ENCODE results near the gene C4orf36.

The C4orf36 gene, protein sequence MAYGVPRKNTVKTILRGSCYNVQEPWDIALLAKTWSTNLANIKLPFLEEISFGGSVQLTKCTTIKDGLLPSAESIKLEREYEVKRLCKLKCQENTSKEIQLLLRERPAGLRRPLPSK

GRCh38 chr4:86891762-86892635, at the start of gene C4orf36:
TSS of gene C4orf36 (minus strand) at chr4:86892422. CDS start at chr4:86891520, 902 bp downstream.
- DNase-seq = no peak

GRCh38 chr4:86940920-86941460, 48.8 kb upstream of the C4orf36 start:
- DNase-seq = no peak

DNA sequence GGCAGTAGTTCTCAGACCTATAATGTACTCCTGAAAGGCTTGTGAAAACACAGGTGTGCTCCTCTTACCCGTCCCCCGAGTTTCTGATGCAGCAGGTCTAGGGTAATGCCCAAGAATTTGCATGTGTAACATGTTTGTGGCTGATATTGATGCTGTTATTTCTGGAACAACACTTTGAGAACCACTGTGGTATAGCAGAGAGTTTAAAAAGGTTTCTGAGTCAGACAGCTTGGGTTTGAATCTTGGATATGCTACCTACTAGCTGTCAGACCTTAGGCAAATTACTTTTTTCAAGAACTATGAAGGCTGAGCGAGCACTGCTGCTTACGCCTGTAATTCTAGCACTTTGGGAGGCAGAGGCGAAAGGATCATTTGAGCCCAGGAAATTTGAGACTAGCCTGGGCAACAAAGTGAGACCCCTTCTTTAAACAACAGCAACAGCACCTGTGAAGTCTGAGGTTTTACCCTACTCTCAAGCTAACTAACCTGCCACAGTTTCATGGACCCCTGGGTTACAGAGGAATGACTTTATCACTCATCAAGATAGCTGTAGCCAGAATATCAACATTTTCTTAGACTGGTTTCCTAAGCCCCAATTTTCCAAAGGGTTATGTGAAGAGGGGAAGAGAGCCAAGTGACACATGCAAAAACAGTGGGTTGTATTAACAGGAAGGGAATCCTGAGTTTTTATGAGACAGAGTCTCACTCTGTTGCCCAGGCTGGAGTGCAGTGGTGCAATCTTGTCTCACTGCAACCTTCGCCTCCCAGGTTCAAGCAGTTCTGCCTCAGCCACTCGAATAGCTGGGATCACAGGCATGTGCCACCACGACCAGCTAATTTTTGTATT, 47.7 kb upstream of the C4orf36 start:
- DNase-seq = no peak

DNA sequence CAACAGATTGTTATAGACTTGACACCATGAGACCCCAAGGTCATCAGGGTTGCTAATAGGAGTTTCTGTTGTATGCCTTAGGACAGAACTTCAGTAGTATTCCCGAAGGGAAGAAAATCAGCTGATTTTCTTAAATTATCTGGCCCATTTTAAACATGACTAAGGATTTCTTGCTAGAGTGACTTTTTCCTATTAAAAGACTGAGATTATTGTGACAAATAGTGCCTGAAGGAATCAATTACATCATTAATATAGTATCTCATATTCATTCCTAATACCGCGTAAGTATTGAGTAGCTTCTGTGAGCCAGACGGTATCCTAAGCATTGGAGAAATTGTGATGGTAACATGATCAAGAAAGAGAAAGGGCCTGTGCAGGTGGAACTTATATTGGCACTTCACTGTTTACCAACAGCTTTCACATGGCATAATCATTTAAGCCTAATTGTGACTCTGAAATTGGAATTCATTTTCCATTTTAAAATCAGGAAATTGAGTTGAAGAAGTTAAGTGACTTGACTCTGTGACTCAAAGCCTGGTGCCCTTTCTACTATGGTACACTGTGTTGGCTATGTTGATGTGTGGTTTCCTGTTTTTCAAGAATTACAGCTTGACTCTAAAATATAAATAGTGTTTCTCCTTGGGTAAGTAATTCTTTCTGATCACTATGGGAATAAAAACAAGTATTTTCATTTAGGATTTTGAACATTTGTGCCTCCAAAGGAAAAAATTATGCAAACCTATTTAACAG, 46.7 kb upstream of the C4orf36 start:
- no peak for DNase-seq

DNA sequence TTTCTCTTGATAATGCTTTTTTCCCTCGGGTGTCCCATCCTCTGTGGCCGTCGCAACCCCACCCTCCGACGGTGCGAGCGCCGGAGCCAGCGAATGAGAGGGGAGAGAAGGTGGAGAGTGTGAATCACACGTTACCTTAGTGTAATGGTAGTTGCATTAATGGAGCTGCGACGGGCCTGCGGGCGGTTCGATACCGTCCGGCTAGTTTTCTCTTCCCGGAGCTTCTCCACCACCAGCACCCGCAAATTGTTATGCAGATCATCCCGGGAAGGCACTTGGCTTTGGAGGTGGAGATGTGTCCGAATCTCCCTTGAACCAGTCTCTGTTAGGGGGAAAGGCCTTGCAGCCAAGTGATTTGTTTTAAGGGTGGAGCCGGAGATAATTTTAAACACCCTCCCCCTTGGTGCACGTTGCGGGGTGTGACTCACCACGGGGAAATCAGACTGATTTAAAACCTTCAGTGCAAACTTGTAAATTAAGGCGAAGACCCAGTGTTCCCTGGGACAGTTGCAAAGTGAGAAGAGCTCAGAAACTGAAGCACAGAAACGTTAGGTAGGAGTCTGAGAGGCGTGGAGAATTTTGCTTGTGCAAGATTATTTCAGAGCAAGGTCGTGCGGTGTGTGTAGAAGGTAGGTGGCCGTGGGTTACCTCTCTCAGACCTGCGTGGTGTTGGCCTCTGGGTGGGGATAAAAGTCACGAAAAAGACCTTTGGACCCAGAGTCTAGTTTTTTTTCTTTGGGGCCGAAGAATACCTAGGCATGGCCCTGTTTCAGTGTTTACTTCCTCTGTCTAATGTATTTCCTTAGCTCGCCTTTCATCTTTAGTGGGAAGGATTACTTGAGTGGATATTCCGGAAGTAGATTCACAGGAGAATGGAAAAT, 43.9 kb upstream of the C4orf36 start:
- DNase-seq = peak; percentile 45

DNA sequence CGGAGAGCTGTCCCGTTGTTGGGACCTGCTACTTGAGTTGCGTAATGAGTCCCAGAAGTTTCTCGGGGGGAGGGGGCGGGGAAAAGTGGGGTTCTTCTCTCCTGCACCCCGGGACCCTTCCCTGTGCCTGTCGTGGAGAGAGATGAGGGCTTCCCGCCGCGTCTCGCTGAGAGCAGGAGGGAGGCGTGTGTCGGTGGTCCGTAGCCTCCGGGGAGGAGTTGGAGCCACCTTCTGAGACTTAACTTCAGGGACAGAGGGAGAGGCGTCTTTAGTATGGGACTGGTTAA, 43.3 kb upstream of the C4orf36 start:
- no peak for DNase-seq

- peak; percentile 76 for DNase-seq
Observed at GRCh38 chr4:86934771-86935565, 42.7 kb upstream of the C4orf36 start, which contains the start of gene AFF1. TSS of gene AFF1 (plus strand) at chr4:86935011. CDS start at chr4:86948534, 13,523 bp downstream.

- DNase-seq = no peak
Observed at GRCh38 chr4:86934147-86934770, 42.0 kb upstream of the C4orf36 start.

- DNase-seq = no peak
Observed at GRCh38 chr4:86928400-86929255, 36.4 kb upstream of the C4orf36 start.

DNA sequence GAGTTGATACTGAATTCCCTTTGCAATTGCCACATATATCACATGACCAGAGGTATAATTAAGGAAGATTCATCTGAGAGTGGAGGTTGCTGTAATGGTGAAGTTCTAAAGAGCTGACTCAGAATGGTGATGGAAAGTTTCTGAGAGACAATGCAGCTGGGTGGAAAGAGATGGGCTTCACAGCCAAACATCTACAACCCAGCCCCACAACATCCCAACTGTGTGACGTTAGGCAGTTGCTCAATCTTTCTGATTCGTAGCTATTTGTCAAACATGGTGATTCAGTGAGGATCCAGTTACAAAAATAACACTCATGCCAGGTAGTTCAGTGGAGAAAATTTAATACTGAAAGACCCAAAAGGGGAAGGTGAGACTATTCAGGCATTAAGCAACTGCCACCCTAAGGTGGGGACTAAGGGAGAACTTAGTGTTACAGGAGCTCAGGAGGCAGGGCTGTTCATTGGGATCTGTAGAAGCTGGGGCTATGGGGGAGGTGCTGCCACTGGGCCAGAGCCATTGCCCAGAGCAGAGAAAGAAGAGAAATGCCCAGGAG, 35.7 kb upstream of the C4orf36 start:
- peak; percentile 93 for DNase-seq

- no peak for DNase-seq
Observed at GRCh38 chr4:86926435-86927086, 34.3 kb upstream of the C4orf36 start.

DNA sequence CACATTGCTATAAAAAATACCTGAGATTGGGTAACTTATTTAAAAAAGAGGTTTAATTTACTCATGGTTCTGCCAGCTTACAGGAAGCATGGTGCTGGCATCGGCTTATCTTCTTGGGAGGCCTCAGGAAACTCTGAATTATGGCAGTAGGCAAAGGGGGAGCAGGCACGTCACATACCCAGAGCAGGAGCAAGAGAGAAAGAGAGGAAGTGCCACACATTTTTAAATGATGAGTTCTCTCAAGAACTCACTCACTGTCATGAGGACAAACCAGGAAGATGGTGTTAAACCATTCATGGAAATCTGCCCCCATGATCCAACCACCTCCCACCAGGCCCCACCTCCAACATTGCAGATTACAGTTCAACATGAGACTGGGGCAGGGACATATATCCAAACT, 32.6 kb upstream of the C4orf36 start:
- DNase-seq = no peak

DNA sequence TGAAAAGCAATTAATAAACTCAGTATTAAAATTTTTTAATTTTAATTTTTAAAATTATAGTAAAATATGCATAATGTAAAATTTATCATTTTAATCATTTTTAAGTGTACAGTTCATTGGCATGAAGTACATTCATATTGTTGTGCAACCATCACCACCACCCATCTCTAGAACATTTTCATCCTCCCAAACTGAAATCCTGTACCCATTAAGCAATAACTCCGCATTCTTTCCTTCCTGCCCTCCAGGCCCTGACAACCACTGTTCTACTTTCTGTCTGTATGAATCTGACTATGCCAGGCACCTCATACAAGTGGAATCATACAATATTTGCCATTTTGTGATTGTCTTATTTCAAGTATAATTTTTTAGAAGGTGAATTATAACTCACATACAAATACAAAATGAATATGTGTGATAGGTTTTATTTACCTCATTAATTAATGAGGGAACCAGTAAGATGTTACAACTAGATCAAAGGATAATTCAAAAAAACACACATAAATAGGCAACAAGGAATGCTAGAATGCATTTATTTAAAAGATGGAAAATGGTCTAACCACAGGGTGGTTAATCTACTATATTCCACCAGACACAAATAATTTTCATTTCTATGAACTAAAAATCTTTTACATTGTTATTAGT, 29.5 kb upstream of the C4orf36 start:
- no peak for DNase-seq

GRCh38 chr4:86919561-86920223, 27.5 kb upstream of the C4orf36 start:
- no peak for DNase-seq

GRCh38 chr4:86918539-86919072, 26.4 kb upstream of the C4orf36 start:
- DNase-seq = no peak

DNA sequence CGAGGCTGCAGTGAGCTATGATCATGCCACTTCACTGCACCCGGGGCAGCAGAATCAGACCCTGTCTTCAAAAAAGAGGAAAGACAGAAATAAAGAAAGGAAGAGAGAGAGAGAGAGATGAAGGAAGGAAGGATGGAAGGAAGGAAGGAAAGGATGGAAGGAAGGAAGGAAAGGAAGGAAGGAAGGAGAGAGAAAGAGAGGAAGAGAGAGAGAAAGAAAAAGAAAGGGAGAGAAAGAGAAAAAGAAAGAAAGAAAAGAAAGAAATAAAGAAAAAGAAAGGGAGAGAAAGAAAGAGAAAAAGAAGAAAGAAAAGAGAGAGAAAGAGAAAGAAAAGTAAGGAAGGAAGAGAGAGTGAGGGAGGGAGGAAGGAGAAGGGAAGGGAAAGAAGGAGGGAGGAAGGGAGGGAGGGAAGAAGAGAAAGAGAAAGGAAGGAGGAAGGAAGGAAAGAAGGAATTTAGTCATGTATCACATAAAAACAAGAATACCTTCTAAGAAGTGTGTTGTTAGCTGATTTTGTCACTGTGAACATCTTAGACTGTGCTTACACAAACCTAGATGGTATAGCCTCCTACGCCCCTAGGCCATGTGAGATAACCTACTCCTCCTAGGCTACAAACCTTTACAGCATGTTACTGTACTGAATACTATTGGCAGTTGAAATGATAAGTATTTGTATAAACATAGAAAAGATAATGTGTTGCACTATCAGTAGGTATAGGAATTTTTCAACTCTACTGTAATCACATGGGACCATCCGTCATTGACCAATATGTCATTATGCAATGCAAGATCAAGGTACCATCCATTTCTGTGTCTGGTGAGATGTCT, 25.2 kb upstream of the C4orf36 start:
- DNase-seq = no peak
